Measurements from ENCODE around the gene HIRA.

Gene HIRA, protein sequence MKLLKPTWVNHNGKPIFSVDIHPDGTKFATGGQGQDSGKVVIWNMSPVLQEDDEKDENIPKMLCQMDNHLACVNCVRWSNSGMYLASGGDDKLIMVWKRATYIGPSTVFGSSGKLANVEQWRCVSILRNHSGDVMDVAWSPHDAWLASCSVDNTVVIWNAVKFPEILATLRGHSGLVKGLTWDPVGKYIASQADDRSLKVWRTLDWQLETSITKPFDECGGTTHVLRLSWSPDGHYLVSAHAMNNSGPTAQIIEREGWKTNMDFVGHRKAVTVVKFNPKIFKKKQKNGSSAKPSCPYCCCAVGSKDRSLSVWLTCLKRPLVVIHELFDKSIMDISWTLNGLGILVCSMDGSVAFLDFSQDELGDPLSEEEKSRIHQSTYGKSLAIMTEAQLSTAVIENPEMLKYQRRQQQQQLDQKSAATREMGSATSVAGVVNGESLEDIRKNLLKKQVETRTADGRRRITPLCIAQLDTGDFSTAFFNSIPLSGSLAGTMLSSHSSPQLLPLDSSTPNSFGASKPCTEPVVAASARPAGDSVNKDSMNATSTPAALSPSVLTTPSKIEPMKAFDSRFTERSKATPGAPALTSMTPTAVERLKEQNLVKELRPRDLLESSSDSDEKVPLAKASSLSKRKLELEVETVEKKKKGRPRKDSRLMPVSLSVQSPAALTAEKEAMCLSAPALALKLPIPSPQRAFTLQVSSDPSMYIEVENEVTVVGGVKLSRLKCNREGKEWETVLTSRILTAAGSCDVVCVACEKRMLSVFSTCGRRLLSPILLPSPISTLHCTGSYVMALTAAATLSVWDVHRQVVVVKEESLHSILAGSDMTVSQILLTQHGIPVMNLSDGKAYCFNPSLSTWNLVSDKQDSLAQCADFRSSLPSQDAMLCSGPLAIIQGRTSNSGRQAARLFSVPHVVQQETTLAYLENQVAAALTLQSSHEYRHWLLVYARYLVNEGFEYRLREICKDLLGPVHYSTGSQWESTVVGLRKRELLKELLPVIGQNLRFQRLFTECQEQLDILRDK

DNA sequence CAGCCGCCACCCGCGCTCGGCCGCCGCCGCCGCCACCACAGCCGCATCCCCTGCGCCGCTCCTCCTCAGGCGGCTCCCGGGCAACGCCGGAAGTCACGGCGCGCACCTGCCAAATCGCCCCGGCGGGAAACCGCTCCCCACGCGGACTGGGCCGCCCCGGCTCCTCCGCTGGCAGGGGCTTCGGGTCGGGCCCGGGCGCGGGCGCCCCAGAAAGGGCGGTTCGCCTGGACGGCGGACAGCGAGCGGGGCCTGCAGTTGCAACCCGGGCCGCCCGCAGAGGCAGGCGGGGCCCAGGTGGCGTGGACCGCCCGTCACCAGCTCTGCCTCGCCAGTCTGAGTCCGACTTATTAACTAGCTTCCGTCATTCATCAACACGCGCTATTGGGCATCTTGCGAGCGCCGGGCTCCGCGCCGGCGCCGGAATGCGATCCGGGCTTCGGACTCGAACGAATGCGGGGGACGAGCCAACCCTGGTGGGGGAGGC, at the start of gene HIRA:
TSS of gene HIRA (minus strand) at position 85 of the 484 bp plus-strand sequence. CDS start 257 bp downstream, outside the sequence.
- DNase-seq (ENCODE audit: low read depth), result peak; percentile 74

GRCh38 chr22:19480789-19481188, 49.3 kb upstream of the HIRA start:
- DNase-seq (ENCODE audit: low read depth), result no peak

- DNase-seq (ENCODE audit: low read depth), result no peak
Observed at GRCh38 chr22:19480173-19480568, 48.6 kb upstream of the HIRA start.

DNA sequence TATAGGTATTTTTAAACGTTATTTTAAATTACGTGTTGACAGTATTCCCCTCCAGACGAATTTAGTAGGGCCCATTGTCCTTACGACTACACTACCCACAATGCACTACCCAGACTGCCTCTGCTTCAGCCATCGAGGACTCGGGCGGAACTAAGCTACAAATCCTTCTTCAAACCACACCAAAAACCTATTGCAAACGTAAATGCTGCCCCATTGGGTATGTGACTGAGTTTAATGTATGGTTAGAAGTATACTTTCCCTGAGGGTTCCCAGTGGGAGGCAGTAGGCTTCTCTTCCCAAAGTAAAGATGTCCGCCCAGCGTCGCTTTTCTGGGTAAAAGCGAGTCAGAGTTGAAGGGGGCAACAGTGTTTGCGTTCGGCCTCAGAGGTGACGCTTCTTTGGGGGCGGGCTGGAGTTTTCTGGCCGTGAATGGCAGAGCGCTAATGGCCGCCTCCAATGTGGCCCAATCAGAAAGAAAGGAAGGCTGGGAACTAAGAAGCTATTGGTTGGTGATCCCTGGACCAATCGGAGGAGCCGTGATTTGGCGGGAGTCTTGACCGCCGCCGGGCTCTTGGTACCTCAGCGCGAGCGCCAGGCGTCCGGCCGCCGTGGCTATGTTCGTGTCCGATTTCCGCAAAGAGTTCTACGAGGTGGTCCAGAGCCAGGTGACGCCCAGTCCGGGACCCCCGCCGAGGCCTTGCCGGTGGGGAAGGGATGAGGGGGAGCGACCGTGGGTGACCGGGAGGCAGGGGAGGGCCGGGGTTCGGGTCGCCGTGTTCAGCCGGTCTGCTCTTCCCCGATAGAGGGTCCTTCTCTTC, 48.0 kb upstream of the HIRA start, which contains the start of gene CDC45:
TSS of gene CDC45 (plus strand) at position 566 of the 818 bp plus-strand sequence. CDS start at position 615, 49 bp downstream.
- DNase-seq (ENCODE audit: low read depth), result peak; percentile 88

DNA sequence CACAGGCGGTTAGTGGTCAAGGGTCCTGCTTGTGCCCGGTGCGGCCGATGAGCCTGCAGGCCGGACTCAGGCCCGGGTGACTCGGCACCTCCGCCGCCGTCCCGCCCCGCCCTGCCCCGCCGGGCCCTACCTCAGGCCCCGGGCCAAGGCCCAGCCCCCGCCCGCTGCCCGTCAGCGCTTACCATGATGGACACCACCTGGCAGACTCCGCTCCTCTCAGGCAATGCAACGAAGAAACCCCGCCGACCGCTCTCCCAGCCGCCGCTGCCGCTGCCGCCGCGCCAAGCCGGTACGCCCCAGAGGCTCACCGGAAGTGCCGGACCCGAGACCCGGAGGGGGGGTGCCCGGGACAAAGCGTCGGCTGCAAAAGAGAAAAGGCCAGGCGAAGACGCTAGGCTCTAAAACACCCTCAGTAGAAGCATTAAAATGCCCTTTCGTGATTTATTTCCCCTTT, 47.4 kb upstream of the HIRA start, which contains the start of gene UFD1:
TSS of gene UFD1 (minus strand) at position 293 of the 454 bp plus-strand sequence. CDS start at position 185, 108 bp downstream.
- DNase-seq (ENCODE audit: low read depth), result peak; percentile 62

GRCh38 chr22:19478045-19478900, 46.7 kb upstream of the HIRA start:
- DNase-seq (ENCODE audit: low read depth), result no peak

GRCh38 chr22:19477321-19478044, 46.0 kb upstream of the HIRA start:
- no peak for DNase-seq (ENCODE audit: low read depth)

DNA sequence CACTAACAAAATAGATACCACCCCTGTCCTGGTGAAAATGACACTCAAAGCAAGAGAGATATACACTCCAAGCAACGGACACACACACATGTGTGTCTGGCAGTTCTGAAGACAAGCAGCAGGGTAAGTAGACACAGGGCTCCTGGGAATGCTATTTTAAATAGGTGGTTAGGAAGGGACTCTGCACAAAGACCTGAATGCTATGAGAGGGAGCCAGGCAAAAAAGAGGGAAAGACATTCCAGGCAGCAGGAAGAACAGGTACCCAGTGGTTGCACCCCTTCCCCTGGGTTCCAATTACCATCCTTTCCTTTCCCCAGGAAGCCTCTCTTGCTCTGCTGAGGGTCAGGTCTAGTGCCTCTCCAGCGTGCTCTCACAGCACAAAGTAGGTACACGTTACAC, 44.5 kb upstream of the HIRA start:
- no peak for DNase-seq (ENCODE audit: low read depth)

DNA sequence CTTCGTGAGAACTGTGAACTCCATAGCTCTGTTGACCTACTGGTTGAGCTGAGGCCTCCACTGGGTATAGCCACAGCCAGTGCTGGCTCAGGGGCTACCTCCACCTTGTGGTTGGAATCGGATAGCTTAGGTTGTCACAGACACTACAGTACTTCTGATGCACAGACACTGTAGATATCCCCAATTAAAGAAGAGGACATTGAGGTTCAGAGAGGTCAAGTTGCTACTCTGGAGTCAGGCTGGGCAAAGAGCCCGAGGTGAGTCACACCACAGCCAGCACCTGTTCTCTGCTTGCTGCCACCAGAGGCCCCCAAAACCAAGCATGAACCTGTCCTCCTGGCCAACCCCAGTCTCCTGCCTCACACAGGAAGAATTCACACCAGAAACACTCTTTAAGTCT, 42.0 kb upstream of the HIRA start:
- DNase-seq (ENCODE audit: low read depth), result no peak

DNA sequence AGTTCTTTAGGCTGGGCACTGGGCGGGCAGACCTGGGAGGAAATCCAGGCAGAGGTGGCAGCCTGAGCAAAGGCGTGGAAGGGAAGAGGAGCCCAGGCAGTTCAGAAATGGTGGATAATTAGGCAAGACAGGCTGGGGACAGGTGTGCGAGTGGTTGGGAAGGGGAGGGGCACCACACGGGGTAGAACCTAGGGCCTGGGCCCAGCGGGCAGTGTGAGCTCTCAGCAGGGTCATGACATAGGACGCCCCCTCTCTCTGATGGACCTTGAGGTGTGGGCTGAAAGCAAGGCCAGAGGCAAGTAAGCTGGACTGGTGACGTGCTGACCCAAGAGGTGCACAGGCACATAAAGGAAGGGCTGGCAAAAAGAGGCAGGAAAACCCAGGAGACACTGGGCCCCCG, 40.7 kb upstream of the HIRA start:
- DNase-seq (ENCODE audit: low read depth), result no peak

- no peak for DNase-seq (ENCODE audit: low read depth)
Observed at GRCh38 chr22:19471572-19471971, 40.0 kb upstream of the HIRA start.

DNA sequence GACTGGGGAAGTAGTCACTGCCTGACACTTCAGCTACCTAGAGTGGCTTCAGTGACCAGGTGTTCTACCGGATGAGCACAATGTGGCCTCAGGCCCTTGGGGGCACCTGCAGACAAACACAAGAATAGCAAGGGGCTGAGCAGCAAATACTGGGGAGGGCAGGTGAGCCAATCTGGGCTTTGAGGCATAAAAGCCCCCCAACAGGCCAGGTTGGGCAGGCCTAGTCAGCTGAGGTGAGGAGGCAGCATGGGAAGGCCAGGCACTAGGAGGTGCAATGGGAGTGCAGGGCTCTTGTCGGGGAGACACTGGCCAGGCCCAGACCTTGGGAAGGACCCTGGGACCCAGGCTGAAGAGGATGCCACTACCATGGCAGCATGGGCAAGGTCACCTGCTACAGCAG, 38.5 kb upstream of the HIRA start:
- no peak for DNase-seq (ENCODE audit: low read depth)

DNA sequence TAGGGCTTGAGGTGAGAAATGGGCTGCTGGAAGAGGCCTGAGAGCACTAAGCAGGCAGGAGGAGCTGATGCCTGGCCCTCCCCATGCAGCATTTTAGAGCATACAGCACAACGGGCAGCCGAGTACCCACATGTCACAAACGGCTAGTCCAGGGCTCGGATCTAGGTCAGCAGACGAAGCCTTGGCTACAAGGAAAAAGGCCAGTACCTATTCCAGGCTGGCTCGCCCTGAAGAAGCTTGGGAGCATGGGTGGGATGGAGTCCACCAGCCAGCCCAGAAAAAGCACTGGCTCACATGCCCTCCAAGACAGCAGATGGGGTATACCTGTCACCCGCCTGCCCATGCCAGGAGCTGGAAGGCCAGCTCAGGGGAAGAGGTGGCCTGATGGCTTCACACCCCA, 37.9 kb upstream of the HIRA start:
- no peak for DNase-seq (ENCODE audit: low read depth)

GRCh38 chr22:19467912-19468311, 36.4 kb upstream of the HIRA start:
- DNase-seq (ENCODE audit: low read depth), result no peak

- no peak for DNase-seq (ENCODE audit: low read depth)
Observed at GRCh38 chr22:19466848-19467752, 35.6 kb upstream of the HIRA start.

DNA sequence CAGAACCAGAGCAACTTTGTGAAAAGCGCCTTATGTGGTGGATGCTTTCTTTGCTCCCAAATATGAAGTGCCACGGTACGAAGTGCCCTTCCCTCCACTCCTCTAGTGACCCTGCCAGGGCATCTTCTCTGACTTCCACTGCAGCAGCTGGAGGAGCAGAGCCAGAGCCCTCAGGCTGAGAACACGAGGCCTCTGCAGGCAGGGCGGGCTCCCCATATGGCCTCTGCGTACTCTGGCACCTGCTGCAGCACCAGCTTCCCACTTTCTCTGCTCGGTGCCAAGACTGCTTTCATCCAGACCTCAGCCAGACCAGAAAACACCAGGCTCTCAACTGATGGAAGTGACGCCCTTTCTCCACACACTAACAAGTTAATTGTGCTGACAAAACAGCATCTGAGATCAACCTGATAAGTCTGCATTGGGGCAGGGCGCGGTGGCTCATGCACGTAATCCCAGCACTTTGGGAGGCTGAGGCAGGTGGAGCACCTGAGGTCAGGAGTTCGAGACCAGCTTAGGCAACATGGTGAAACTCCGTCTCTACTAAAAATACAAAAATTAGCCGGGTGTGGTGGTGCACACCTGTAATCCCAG, 34.7 kb upstream of the HIRA start:
- DNase-seq (ENCODE audit: low read depth), result no peak

DNA sequence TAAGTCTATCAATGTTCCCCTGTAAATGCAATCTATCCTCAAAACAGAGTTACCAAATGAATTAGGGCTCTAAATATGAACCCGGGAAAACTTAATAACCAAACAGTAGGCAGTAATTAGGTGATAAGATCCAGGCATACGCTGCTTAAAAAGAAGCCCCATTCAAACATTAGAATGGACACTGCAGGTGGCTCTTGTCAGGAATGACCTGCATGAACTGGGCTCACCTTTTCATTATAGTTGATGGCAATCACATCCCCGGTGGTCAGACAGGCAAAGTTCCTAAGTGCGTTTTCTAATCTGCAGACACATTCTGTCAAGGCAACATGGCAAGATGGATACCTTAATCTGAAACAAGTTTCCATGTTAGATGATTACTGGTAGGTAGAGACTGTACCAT, 33.4 kb upstream of the HIRA start:
- no peak for DNase-seq (ENCODE audit: low read depth)

DNA sequence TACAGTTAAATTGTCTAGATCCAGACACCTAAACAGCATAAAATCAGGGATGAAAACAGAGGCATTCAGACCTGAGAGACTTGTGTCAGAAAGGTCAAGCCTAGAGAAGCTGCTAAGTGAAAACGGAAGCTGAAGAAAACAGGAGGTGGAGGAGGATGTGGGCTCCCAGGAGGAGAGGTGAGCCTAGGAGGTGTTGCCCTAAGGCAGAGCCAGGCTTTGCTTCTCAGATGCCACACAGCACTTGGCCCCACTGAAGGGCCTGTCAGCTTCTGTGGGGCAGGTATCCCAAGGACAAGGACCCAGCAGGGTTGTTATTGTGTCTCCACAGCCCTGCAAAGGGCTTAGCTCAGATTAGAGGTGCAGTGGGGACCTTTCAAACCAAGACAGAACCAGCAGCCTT, 33.0 kb upstream of the HIRA start:
- no peak for DNase-seq (ENCODE audit: low read depth)

All from stimulated activated CD8-positive, alpha-beta memory T cell treated with anti-CD3 and anti-CD28 coated beads, Interleukin-12 subunit alpha, Interleukin-12 subunit beta, amount 100 ng/mL, for 1 hour (primary cell).